ENCODE results near the gene MTNR1B.

Gene MTNR1B

GRCh38 chr11:92969634-92970347 is at the start of gene MTNR1B:
TSS of gene MTNR1B (plus strand) at chr11:92969651. CDS start at chr11:92969726, 75 bp downstream.
- DNase-seq: no peak

- DNase-seq: no peak
Observed at GRCh38 chr11:92920331-92920730, 49.1 kb upstream of the MTNR1B start.

- DNase-seq: no peak
Observed at GRCh38 chr11:92922731-92923130, 46.7 kb upstream of the MTNR1B start.

GRCh38 chr11:92929246-92929645 is 40.2 kb upstream of the MTNR1B start:
- no peak for DNase-seq

GRCh38 chr11:92929653-92930052 is 39.8 kb upstream of the MTNR1B start:
- DNase-seq: no peak

- no peak for DNase-seq
Observed at GRCh38 chr11:92931746-92932422, 37.6 kb upstream of the MTNR1B start.

GRCh38 chr11:92939305-92939704 is 30.1 kb upstream of the MTNR1B start:
- no peak for DNase-seq

- DNase-seq: peak; percentile 17
Observed at GRCh38 chr11:92941676-92942571, 27.5 kb upstream of the MTNR1B start.

GRCh38 chr11:92946707-92947106 is 22.7 kb upstream of the MTNR1B start:
- DNase-seq: no peak

- DNase-seq: no peak
Observed at GRCh38 chr11:92948116-92948515, 21.3 kb upstream of the MTNR1B start.

- DNase-seq: no peak
Observed at GRCh38 chr11:92954003-92954402, 15.4 kb upstream of the MTNR1B start.

- no peak for DNase-seq
Observed at GRCh38 chr11:92955860-92956259, 13.6 kb upstream of the MTNR1B start.

GRCh38 chr11:92960886-92961285 is 8.6 kb upstream of the MTNR1B start:
- DNase-seq: no peak

- no peak for DNase-seq
Observed at GRCh38 chr11:92962446-92962845, 7.0 kb upstream of the MTNR1B start.

- no peak for DNase-seq
Observed at GRCh38 chr11:92964471-92964870, 5.0 kb upstream of the MTNR1B start.

GRCh38 chr11:92965196-92965595 is 4.3 kb upstream of the MTNR1B start:
- DNase-seq: no peak

- DNase-seq: no peak
Observed at GRCh38 chr11:92967178-92967577, 2.3 kb upstream of the MTNR1B start.

GRCh38 chr11:92967867-92968266 is 1.6 kb upstream of the MTNR1B start:
- DNase-seq: no peak

GRCh38 chr11:92969293-92969633 is 188 bp upstream of the MTNR1B start:
- DNase-seq: no peak

- no peak for DNase-seq
Observed at GRCh38 chr11:92972248-92972647, 2.8 kb downstream of the MTNR1B start.

GRCh38 chr11:92975285-92975684 is 5.8 kb downstream of the MTNR1B start:
- no peak for DNase-seq

- no peak for DNase-seq
Observed at GRCh38 chr11:92976681-92977080, 7.2 kb downstream of the MTNR1B start.

GRCh38 chr11:92977401-92977800 is 8.0 kb downstream of the MTNR1B start:
- no peak for DNase-seq
